BLaER1 treated with 17β-estradiol and CSF1 and Interleukin-3, amounts not matched to agents 10 nM and 100 nM (cell line): ENCODE measurements around the gene AFTPH.

Source experiments
- H3K27ac ChIP-seq, 11 experiments: shearing (Covaris generic); formaldehyde crosslinking; 2 replicates each; pipeline ENCODE4 v1.8.1; 2022
- H3K27me3 ChIP-seq, 11 experiments: shearing (Covaris generic); formaldehyde crosslinking; 2 replicates each; pipeline ENCODE4 v1.8.1; 2022
- H3K36me3 ChIP-seq, 11 experiments: shearing (Covaris generic); formaldehyde crosslinking; 2 replicates each; pipeline ENCODE4 v1.8.1; 2022
- H3K4me1 ChIP-seq, 10 experiments: shearing (Covaris generic); formaldehyde crosslinking; 2 replicates each; pipeline ENCODE4 v1.8.1; 2022
- H3K4me2 ChIP-seq, 11 experiments: shearing (Covaris generic); formaldehyde crosslinking; 2 replicates each; pipeline ENCODE4 v1.8.1; 2022
- H3K4me3 ChIP-seq, 10 experiments: shearing (Covaris generic); formaldehyde crosslinking; 2 replicates each; pipeline ENCODE4 v1.8.1; 2022
- H3K9ac ChIP-seq, 11 experiments: shearing (Covaris generic); formaldehyde crosslinking; 2 replicates each; pipeline ENCODE4 v1.8.1; 2022
- H3K9me3 ChIP-seq, 11 experiments: shearing (Covaris generic); formaldehyde crosslinking; replicated peaks in 1 of 11; 2 replicates each; pipeline ENCODE4 v1.8.1; 2022
- H4K20me1 ChIP-seq, 11 experiments: shearing (Covaris generic); formaldehyde crosslinking; 2 replicates each; pipeline ENCODE4 v1.8.1; 2022
- Cebpa-rat ChIP-seq, 11 experiments: shearing (Covaris generic); IDR thresholded peaks; 2 replicates each; pipeline ENCODE4 v1.8.1; 2022

The AFTPH gene

GRCh38 chr2:64482765-64483504 is 41.2 kb upstream of the AFTPH start:
- Histone ChIP-seq H3K27ac (no peak overlapping the region), H3K36me3 (no peaks in the 10 kb centered on the region)
- TF ChIP-seq Cebpa-rat (IDR thresholded peaks at IDR 0.05) = no peak

DNA sequence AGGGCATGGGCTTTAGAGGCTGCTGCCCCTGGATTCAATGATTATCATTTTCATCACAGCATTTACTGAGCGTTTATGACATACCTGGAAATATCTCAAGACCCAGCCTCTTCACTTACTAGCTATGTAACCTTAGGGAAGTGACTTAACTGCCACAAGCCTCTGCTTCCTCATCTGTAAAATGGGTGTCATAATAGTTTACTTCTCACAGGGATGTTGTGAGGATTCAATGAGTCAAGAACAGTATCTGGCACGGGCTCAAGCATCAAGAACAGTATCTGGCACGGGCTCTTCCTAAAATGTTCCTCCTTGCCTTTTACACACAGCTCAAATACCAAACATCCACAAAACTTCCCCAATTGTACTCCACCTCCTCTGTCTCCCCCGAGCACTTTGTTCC is 38.8 kb upstream of the AFTPH start:
- Histone ChIP-seq H3K27me3 (peaks cover 13 to 31% (median 25%) of the 10 kb centered on the region in 11 experiments), H3K4me2 (peak overlapping the region in 4 of 11 experiments; percentile 6 to 48 (median 34); a peak in 4 of 22 replicates), H4K20me1 (peaks cover 0 to 8% (median 0%) of the 10 kb centered on the region in 11 experiments; a peak in 2 of 22 replicates), H3K4me1 (peaks cover 22 to 48% (median 36%) of the 10 kb centered on the region in 10 experiments), H3K9me3 (no peaks in the 10 kb centered on the region), H3K36me3 (no peaks in the 10 kb centered on the region), H3K9ac (no peak overlapping the region), H3K4me3 (no peak overlapping the region), H3K27ac (no peak overlapping the region)
- no peak for TF ChIP-seq Cebpa-rat (IDR thresholded peaks at IDR 0.05)

More at GRCh38 chr2:64482765-64483504, 41.2 kb upstream of the AFTPH start:
- Histone ChIP-seq H3K27me3 (peaks cover 13 to 31% (median 25%) of the 10 kb centered on the region in 11 experiments), H3K9me3 (no peaks in the 10 kb centered on the region), H4K20me1 (no peaks in the 10 kb centered on the region), H3K4me3 (no peak overlapping the region), H3K4me2 (no peak overlapping the region), H3K4me1 (peaks cover 0 to 24% (median 13%) of the 10 kb centered on the region in 10 experiments; a peak in 13 of 20 replicates), H3K9ac (no peak overlapping the region)

- Histone ChIP-seq H4K20me1 (peaks cover 0 to 8% (median 0%) of the 10 kb centered on the region in 11 experiments; a peak in 2 of 22 replicates), H3K9me3 (no peaks in the 10 kb centered on the region), H3K4me1 (peaks cover 22 to 52% (median 38%) of the 10 kb centered on the region in 10 experiments), H3K27me3 (peaks cover 13 to 31% (median 25%) of the 10 kb centered on the region in 11 experiments), H3K4me3 (no peak overlapping the region), H3K27ac (no peak overlapping the region), H3K36me3 (no peaks in the 10 kb centered on the region), H3K4me2 (peak overlapping the region in 8 of 11 experiments; percentile 2 to 48 (median 31); a peak in 13 of 22 replicates), H3K9ac (no peak overlapping the region)
- no peak for TF ChIP-seq Cebpa-rat (IDR thresholded peaks at IDR 0.05)
These were observed 38.2 kb upstream of the AFTPH start for GRCh38 chr2:64485961-64486360.

GRCh38 chr2:64487256-64488049 is 36.7 kb upstream of the AFTPH start:
- no peak overlapping the region for H3K4me3 ChIP-seq
- H4K20me1 ChIP-seq = peaks cover 0 to 8% (median 0%) of the 10 kb centered on the region in 11 experiments; a peak in 2 of 22 replicates
- no peak overlapping the region for H3K27ac ChIP-seq
- H3K36me3 ChIP-seq = no peaks in the 10 kb centered on the region
- peaks cover 13 to 31% (median 25%) of the 10 kb centered on the region in 11 experiments for H3K27me3 ChIP-seq
- no peak overlapping the region for H3K9ac ChIP-seq
- H3K9me3 ChIP-seq = no peaks in the 10 kb centered on the region
- peak overlapping the region in 5 of 11 experiments; percentile 3 to 28 (median 24); a peak in 10 of 22 replicates for H3K4me2 ChIP-seq
- H3K4me1 ChIP-seq = peaks cover 22 to 52% (median 38%) of the 10 kb centered on the region in 10 experiments
- no peak for TF ChIP-seq Cebpa-rat (IDR thresholded peaks at IDR 0.05)

GRCh38 chr2:64488050-64488974 is 35.8 kb upstream of the AFTPH start:
- peaks cover 22 to 52% (median 38%) of the 10 kb centered on the region in 10 experiments for H3K4me1 ChIP-seq
- H3K9ac ChIP-seq = peak overlapping the region in 1 of 11 experiments; percentile 1; a peak in 1 of 22 replicates

GRCh38 chr2:64489081-64489751 is 34.9 kb upstream of the AFTPH start:
- H3K4me2 ChIP-seq = peak overlapping the region; percentile 37 to 90 (median 78)
- peak overlapping the region in 1 of 10 experiments; percentile 6; a peak in 2 of 20 replicates for H3K4me3 ChIP-seq
- peaks cover 13 to 31% (median 25%) of the 10 kb centered on the region in 11 experiments for H3K27me3 ChIP-seq

More at GRCh38 chr2:64488050-64488974, 35.8 kb upstream of the AFTPH start:
- Histone ChIP-seq H3K4me3 (peak overlapping the region in 1 of 10 experiments; percentile 6; a peak in 1 of 20 replicates), H3K36me3 (no peaks in the 10 kb centered on the region), H4K20me1 (peaks cover 0 to 8% (median 0%) of the 10 kb centered on the region in 11 experiments; a peak in 2 of 22 replicates), H3K9me3 (no peaks in the 10 kb centered on the region), H3K27me3 (peaks cover 13 to 31% (median 25%) of the 10 kb centered on the region in 11 experiments), H3K4me2 (peak overlapping the region; percentile 57 to 90 (median 78)), H3K27ac (no peak overlapping the region)
- TF ChIP-seq Cebpa-rat (IDR thresholded peaks at IDR 0.05) = no peak

GRCh38 chr2:64491426-64491825 is 32.7 kb upstream of the AFTPH start:
- Histone ChIP-seq H3K9me3 (no peaks in the 10 kb centered on the region), H3K4me1 (peaks cover 22 to 43% (median 31%) of the 10 kb centered on the region in 10 experiments), H3K27ac (no peak overlapping the region), H3K4me2 (no peak overlapping the region), H4K20me1 (peaks cover 0 to 8% (median 0%) of the 10 kb centered on the region in 11 experiments; a peak in 2 of 22 replicates), H3K36me3 (no peaks in the 10 kb centered on the region), H3K4me3 (no peak overlapping the region), H3K9ac (no peak overlapping the region), H3K27me3 (peaks cover 6 to 12% (median 10%) of the 10 kb centered on the region in 11 experiments)
- no peak for TF ChIP-seq Cebpa-rat (IDR thresholded peaks at IDR 0.05)

More at GRCh38 chr2:64489081-64489751, 34.9 kb upstream of the AFTPH start:
- Histone ChIP-seq H3K27ac (no peak overlapping the region), H3K9ac (peak overlapping the region in 1 of 11 experiments; percentile 27; a peak in 1 of 22 replicates), H3K36me3 (no peaks in the 10 kb centered on the region), H4K20me1 (peaks cover 0 to 8% (median 0%) of the 10 kb centered on the region in 11 experiments; a peak in 2 of 22 replicates), H3K4me1 (peaks cover 22 to 52% (median 38%) of the 10 kb centered on the region in 10 experiments), H3K9me3 (no peaks in the 10 kb centered on the region)
- TF ChIP-seq Cebpa-rat (IDR thresholded peaks at IDR 0.05) = no peak
